Activated naive CD8-positive, alpha-beta T cell treated with anti-CD3 and anti-CD28 coated beads for 36 hours (primary cell): Measurements from ENCODE around the gene RGS11. TPM values are rescaled to one million over a fixed set of nuclear protein-coding genes. Genes with fewer than 3 reads are reported as not detected.
"Not testable (repeated sequence)": the region's sequence is repeated elsewhere in the genome, so short reads cannot be mapped to it uniquely, and the experiment has no call there.

Experiments
- DNase-seq: peaks from one replicate; pipeline ENCODE4 v3.0.0; 2021
- H3K27ac Mint-ChIP-seq: one replicate; pipeline ENCODE4 v1.8.0; 2022; ENCODE audit warnings: mild to moderate bottlenecking, moderate library complexity, mixed read lengths
- H3K27me3 Mint-ChIP-seq: one replicate; pipeline ENCODE4 v1.8.0; 2022; ENCODE audit warnings: mild to moderate bottlenecking, mixed read lengths
- H3K36me3 Mint-ChIP-seq: one replicate; pipeline ENCODE4 v1.8.0; 2021; ENCODE audit warnings: mild to moderate bottlenecking, mixed read lengths
- H3K4me1 Mint-ChIP-seq: one replicate; pipeline ENCODE4 v1.8.0; 2021; ENCODE audit warnings: mixed read lengths
- H3K4me3 Mint-ChIP-seq: one replicate; pipeline ENCODE4 v1.8.0; 2022; ENCODE audit warnings: mild to moderate bottlenecking, moderate library complexity, mixed read lengths
- H3K9me3 Mint-ChIP-seq: one replicate; pipeline ENCODE4 v1.8.0; 2022; ENCODE audit warnings: mixed read lengths
- total RNA-seq, 2 experiments: library from RNA; stranded (reverse); gene quantifications; one replicate each; pipeline ENCODE4 v1.2.3, GENCODE V29; 2021

Gene RGS11
- total RNA-seq, 2 experiments from 2014 or later: not detected

GRCh38 chr16:263944-264343 lies 11.8 kb downstream of the RGS11 start:
- no peaks in the 10 kb centered on the region for H3K27me3 Mint-ChIP-seq
- no peak overlapping the region for H3K27ac Mint-ChIP-seq
- H3K9me3 Mint-ChIP-seq: no peaks in the 10 kb centered on the region
- H3K4me1 Mint-ChIP-seq: peaks cover 4% of the 10 kb centered on the region
- H3K36me3 Mint-ChIP-seq: peaks cover 2% of the 10 kb centered on the region
- no peak overlapping the region for H3K4me3 Mint-ChIP-seq
- DNase-seq: no peak

GRCh38 chr16:263182-263774 lies 12.5 kb downstream of the RGS11 start:
- DNase-seq: no peak
- H3K27ac Mint-ChIP-seq: no peak overlapping the region
- peaks cover 4% of the 10 kb centered on the region for H3K4me1 Mint-ChIP-seq
- H3K4me3 Mint-ChIP-seq: no peak overlapping the region
- peaks cover 2% of the 10 kb centered on the region for H3K36me3 Mint-ChIP-seq
- no peaks in the 10 kb centered on the region for H3K27me3 Mint-ChIP-seq
- no peaks in the 10 kb centered on the region for H3K9me3 Mint-ChIP-seq

- peaks cover 4% of the 10 kb centered on the region for H3K36me3 Mint-ChIP-seq
- no peaks in the 10 kb centered on the region for H3K27me3 Mint-ChIP-seq
- H3K4me3 Mint-ChIP-seq: no peak overlapping the region
- no peak overlapping the region for H3K27ac Mint-ChIP-seq
- no peaks in the 10 kb centered on the region for H3K9me3 Mint-ChIP-seq
- DNase-seq: no peak
- H3K4me1 Mint-ChIP-seq: peaks cover 4% of the 10 kb centered on the region
Observed at GRCh38 chr16:262121-262745, 13.5 kb downstream of the RGS11 start.

GRCh38 chr16:261031-261691 lies 14.6 kb downstream of the RGS11 start:
- peaks cover 4% of the 10 kb centered on the region for H3K4me1 Mint-ChIP-seq
- H3K36me3 Mint-ChIP-seq: peaks cover 5% of the 10 kb centered on the region
- no peak overlapping the region for H3K27ac Mint-ChIP-seq
- no peaks in the 10 kb centered on the region for H3K27me3 Mint-ChIP-seq
- H3K9me3 Mint-ChIP-seq: no peaks in the 10 kb centered on the region
- no peak for DNase-seq
- no peak overlapping the region for H3K4me3 Mint-ChIP-seq

- DNase-seq: no peak
Observed at GRCh38 chr16:260326-260725, 15.4 kb downstream of the RGS11 start.

GRCh38 chr16:259814-260253 lies 15.9 kb downstream of the RGS11 start:
- peaks cover 14% of the 10 kb centered on the region for H3K36me3 Mint-ChIP-seq
- peaks cover 6% of the 10 kb centered on the region for H3K4me1 Mint-ChIP-seq
- no peaks in the 10 kb centered on the region for H3K9me3 Mint-ChIP-seq
- H3K27ac Mint-ChIP-seq: no peak overlapping the region
- no peak overlapping the region for H3K4me3 Mint-ChIP-seq
- DNase-seq: no peak
- no peaks in the 10 kb centered on the region for H3K27me3 Mint-ChIP-seq

More at GRCh38 chr16:260326-260725, 15.4 kb downstream of the RGS11 start:
- no peaks in the 10 kb centered on the region for H3K9me3 Mint-ChIP-seq
- H3K4me1 Mint-ChIP-seq: peaks cover 6% of the 10 kb centered on the region
- H3K27me3 Mint-ChIP-seq: no peaks in the 10 kb centered on the region
- peaks cover 12% of the 10 kb centered on the region for H3K36me3 Mint-ChIP-seq
- H3K27ac Mint-ChIP-seq: peak overlapping the region; percentile 10
- H3K4me3 Mint-ChIP-seq: no peak overlapping the region

- Mint-ChIP-seq H3K4me1 (peaks cover 6% of the 10 kb centered on the region), H3K36me3 (peaks cover 14% of the 10 kb centered on the region), H3K27ac (no peak overlapping the region), H3K9me3 (no peaks in the 10 kb centered on the region), H3K27me3 (no peaks in the 10 kb centered on the region), H3K4me3 (no peak overlapping the region)
- no peak for DNase-seq
Observed at GRCh38 chr16:259226-259625, 16.5 kb downstream of the RGS11 start.

- DNase-seq, H3K4me3 Mint-ChIP-seq, H3K27ac Mint-ChIP-seq, H3K9me3 Mint-ChIP-seq, H3K27me3 Mint-ChIP-seq: not testable (repeated sequence)
- peaks cover 14% of the 10 kb centered on the region for H3K36me3 Mint-ChIP-seq
- peaks cover 14% of the 10 kb centered on the region for H3K4me1 Mint-ChIP-seq
Observed at GRCh38 chr16:258091-258490, 17.7 kb downstream of the RGS11 start.

GRCh38 chr16:255183-255582 lies 20.6 kb downstream of the RGS11 start:
- no peak for DNase-seq
- H3K4me3 Mint-ChIP-seq: no peak overlapping the region
- no peaks in the 10 kb centered on the region for H3K27me3 Mint-ChIP-seq
- peaks cover 28% of the 10 kb centered on the region for H3K4me1 Mint-ChIP-seq
- no peaks in the 10 kb centered on the region for H3K9me3 Mint-ChIP-seq
- no peak overlapping the region for H3K27ac Mint-ChIP-seq
- peaks cover 15% of the 10 kb centered on the region for H3K36me3 Mint-ChIP-seq

GRCh38 chr16:254461-254860 lies 21.3 kb downstream of the RGS11 start:
- Mint-ChIP-seq H3K27me3 (no peaks in the 10 kb centered on the region), H3K9me3 (no peaks in the 10 kb centered on the region), H3K36me3 (peaks cover 15% of the 10 kb centered on the region), H3K4me3 (no peak overlapping the region), H3K27ac (no peak overlapping the region), H3K4me1 (peaks cover 29% of the 10 kb centered on the region)
- no peak for DNase-seq

GRCh38 chr16:253833-254232 lies 21.9 kb downstream of the RGS11 start:
- no peaks in the 10 kb centered on the region for H3K9me3 Mint-ChIP-seq
- no peaks in the 10 kb centered on the region for H3K27me3 Mint-ChIP-seq
- DNase-seq: no peak
- H3K36me3 Mint-ChIP-seq: peaks cover 15% of the 10 kb centered on the region
- H3K4me1 Mint-ChIP-seq: peaks cover 25% of the 10 kb centered on the region
- peak overlapping the region; percentile 38 for H3K27ac Mint-ChIP-seq
- no peak overlapping the region for H3K4me3 Mint-ChIP-seq

GRCh38 chr16:252366-253337 lies 23.1 kb downstream of the RGS11 start:
- Mint-ChIP-seq H3K4me3 (peak overlapping the region; percentile 71), H3K27ac (peak overlapping the region; percentile 86), H3K27me3 (no peaks in the 10 kb centered on the region), H3K9me3 (no peaks in the 10 kb centered on the region), H3K36me3 (peaks cover 13% of the 10 kb centered on the region), H3K4me1 (peaks cover 25% of the 10 kb centered on the region)
- DNase-seq: peak; percentile 58

GRCh38 chr16:249431-249830 lies 26.3 kb downstream of the RGS11 start:
- Mint-ChIP-seq H3K4me1 (peaks cover 25% of the 10 kb centered on the region), H3K9me3 (no peaks in the 10 kb centered on the region), H3K27ac (no peak overlapping the region), H3K36me3 (peaks cover 4% of the 10 kb centered on the region), H3K27me3 (no peaks in the 10 kb centered on the region), H3K4me3 (no peak overlapping the region)
- DNase-seq: no peak

GRCh38 chr16:247027-247426 lies 28.7 kb downstream of the RGS11 start:
- Mint-ChIP-seq H3K27me3 (no peaks in the 10 kb centered on the region), H3K4me1 (peaks cover 9% of the 10 kb centered on the region), H3K36me3 (peaks cover 2% of the 10 kb centered on the region), H3K4me3 (no peak overlapping the region), H3K9me3 (no peaks in the 10 kb centered on the region), H3K27ac (no peak overlapping the region)
- no peak for DNase-seq

- no peak overlapping the region for H3K27ac Mint-ChIP-seq
- no peaks in the 10 kb centered on the region for H3K36me3 Mint-ChIP-seq
- peaks cover 16% of the 10 kb centered on the region for H3K4me1 Mint-ChIP-seq
- DNase-seq: no peak
- no peak overlapping the region for H3K4me3 Mint-ChIP-seq
- no peaks in the 10 kb centered on the region for H3K27me3 Mint-ChIP-seq
- no peaks in the 10 kb centered on the region for H3K9me3 Mint-ChIP-seq
Observed at GRCh38 chr16:245105-245504, 30.6 kb downstream of the RGS11 start.
